ENCODE measurements around the gene ACTL7B.
"Not testable (repeated sequence)": the region's sequence is repeated elsewhere in the genome, so short reads cannot be mapped to it uniquely, and the experiment has no call there.

Gene ACTL7B

DNA sequence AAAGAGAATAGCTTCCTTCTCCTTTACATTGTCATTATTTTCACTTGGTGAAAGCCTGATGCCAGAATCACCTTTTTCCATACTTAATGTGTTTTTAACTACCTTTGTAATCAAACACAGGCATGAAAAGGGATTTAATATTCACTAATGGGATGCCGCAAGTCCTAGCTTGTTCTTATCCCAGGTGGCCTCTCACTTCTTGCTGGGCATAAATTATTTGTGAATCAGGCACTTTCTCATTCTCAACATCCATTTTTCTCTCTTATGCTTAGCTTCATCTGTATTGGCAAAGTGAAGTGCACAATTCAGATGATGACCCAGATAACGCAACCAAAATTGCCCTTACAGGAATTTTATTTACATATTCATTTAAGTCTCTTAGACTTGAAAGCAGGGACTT, 10.9 kb downstream of the ACTL7B start:
- DNase-seq (ENCODE audit: low read depth in 2 of 2): no peak

DNA sequence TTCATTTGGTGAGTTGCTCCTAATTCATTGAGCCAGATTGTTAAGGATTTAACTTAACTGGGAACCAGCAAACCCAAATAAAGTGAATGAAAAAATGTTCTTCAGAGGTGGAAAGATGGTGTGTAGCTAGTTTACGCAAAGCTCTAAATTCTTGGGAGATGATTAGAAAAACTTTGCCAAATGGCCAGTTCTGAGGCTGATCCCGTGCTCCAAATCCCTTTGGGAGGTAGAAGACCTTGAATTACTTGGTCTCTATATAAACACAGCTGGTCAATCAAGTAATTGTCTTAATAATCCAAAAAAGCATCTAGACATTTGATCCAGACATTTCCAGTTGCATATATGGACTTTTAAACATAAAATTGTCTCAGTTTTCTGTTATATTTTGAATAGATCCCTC, 11.4 kb downstream of the ACTL7B start:
- no peak for DNase-seq (ENCODE audit: low read depth in 2 of 2)

GRCh38 chr9:108842610-108843295, 13.0 kb downstream of the ACTL7B start:
- DNase-seq (ENCODE audit: low read depth in 2 of 2): no peak

DNA sequence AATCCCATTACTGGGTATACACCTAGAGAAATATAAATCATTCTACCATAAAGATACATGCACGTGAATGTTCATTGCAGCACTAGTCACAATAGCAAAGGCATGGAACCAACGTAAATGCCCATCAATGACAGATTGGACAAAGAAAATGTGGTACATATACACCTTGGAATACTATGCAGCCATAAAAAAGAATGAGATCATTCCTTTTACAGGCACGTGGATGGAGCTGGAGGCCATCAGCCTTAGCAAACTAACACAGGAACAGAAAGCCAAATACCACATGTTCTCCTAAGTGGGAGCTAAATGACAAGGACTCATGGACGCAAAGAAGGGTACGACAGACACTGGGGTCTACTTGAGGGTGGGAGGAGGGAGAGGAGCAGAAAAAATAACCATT, 16.2 kb downstream of the ACTL7B start:
- DNase-seq (ENCODE audit: low read depth in 2 of 2): not testable (repeated sequence)

DNA sequence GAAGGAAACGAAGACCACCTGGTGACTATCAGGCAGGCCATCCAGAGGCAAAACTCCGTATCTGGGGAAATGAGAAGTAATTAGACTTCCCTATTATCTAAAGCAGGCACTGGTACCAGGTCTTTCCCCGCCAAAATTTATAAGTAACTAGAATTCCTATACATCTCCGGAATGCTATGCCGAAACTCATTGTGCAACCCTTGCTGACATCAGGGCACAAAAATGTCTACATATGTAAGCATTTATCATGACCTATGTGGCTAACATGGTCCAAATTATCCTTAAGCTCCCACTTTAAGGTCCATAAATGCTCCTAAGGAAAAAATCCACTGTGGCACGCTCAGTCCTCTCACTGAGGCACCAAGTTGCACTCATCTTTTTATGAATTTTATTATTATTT, 17.8 kb downstream of the ACTL7B start:
- DNase-seq (ENCODE audit: low read depth in 2 of 2): no peak

GRCh38 chr9:108837530-108837929, 18.3 kb downstream of the ACTL7B start:
- DNase-seq (ENCODE audit: low read depth in 2 of 2): no peak

- no peak for DNase-seq (ENCODE audit: low read depth in 2 of 2)
These were observed 19.0 kb downstream of the ACTL7B start for GRCh38 chr9:108836781-108837180.

DNA sequence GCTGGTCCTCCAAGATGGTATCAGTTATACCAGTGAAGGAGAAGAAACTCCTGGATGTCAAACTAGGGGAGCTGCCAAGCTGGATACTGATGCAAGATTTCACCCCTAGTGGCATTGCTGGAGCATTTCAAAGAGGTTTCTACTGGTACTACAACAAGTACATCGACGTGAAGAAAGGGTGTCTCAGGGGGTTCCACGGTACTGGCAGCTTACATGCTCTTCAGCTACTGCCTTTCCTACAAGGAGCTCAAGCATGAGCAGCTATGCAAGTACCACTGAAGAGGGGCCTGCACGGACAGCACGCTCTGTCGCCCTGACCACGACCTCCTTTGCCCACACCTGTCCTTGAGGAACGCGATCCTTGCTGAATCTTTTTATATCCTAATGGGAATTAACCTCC, 19.5 kb downstream of the ACTL7B start:
- DNase-seq (ENCODE audit: low read depth in 2 of 2): no peak

DNA sequence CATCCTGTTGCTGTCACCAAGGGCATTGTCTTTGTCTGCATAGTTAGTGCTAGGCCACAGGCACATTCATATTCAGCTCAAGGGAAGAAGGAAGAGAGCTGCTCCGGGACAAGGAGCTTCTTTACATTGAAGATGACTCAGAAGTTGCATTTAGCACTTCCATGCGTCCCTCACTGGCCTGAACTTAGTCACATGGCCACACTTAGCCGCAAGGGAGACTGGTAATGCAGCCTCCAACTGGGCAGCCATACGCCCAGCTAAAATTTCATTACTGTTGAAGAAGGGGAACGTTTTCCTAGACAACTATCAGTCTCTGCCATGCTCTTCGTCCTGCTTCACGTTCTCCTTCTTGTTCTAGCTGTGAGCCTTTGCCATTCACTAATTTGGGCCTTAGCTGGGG, 20.0 kb downstream of the ACTL7B start:
- DNase-seq (ENCODE audit: low read depth in 2 of 2): no peak

DNA sequence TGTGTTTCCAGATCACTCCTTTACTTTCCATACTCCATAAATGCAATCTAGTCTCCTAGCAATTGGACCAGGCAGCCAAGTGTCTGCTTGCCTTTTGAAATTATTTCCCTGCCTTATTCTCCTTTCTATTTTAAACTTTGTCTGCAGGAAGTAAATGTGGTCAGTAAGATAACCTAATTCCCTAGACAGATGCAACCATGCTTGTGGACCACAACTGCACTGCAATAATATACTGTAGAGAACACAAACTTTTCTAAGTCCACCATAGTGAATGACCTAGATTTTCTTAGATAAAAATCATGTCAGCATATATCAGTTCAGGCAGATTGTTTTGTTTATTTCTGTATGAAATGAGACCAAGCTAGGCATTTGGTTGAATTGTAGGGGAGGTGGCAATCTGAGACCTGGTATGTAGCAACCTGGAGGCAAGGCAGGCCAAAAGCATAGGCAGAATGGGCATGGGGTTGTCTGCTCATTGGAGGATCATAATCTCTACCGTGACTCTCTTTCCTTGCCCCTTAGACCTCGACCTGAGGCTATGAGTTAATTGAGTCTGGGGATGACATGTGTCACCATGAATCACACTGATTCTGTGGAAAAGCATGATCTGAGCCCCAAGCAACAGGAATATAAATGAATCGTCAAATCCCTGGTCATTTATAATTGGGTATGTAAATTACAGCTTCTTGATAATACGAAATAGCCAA, 20.7 kb downstream of the ACTL7B start:
- DNase-seq (ENCODE audit: low read depth in 2 of 2): no peak

- no peak for DNase-seq (ENCODE audit: low read depth in 2 of 2)
These were observed 23.6 kb downstream of the ACTL7B start for GRCh38 chr9:108832179-108832500.

- DNase-seq (ENCODE audit: low read depth in 2 of 2): no peak
These were observed 24.1 kb downstream of the ACTL7B start for GRCh38 chr9:108831496-108832178.

GRCh38 chr9:108830272-108830671, 25.5 kb downstream of the ACTL7B start:
- DNase-seq (ENCODE audit: low read depth in 2 of 2): no peak

- DNase-seq (ENCODE audit: low read depth in 2 of 2): no peak
These were observed 32.0 kb downstream of the ACTL7B start for GRCh38 chr9:108823829-108824228.

- DNase-seq (ENCODE audit: low read depth in 2 of 2): no peak
These were observed 39.7 kb downstream of the ACTL7B start for GRCh38 chr9:108816037-108816436.

GRCh38 chr9:108815156-108815555, 40.6 kb downstream of the ACTL7B start:
- DNase-seq (ENCODE audit: low read depth in 2 of 2): no peak

DNA sequence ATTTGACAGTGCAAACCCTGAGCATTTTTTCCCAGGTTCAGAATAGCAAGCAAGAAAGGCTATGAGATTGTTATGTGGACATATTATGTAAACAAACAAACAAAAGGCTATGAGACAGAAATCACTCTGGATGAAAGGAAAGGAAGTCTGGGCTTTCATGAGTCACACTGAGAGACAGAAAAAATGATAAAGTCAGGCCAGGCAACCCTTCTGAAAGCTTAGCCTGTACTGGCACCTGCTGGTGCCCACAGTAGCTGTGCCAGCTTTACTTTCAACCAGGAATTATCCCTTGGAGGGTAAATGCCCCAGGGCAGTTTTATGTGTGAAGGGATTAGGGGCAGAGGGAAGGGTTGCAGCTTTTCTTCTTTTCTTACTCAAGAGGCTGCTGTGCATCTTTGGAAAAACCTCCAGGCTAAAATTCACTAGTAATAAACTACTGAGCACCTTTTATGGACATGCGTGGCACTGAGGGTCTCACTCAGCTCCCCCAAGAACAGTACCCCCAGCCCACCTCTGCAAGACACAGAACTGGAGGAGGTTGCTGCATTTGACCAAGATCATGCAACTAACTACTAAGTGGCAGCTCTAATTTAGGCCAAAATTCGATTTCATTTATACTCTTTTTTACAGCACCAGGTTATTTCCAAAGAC, 41.7 kb downstream of the ACTL7B start:
- DNase-seq (ENCODE audit: low read depth in 2 of 2): no peak

GRCh38 chr9:108812396-108813025, 43.3 kb downstream of the ACTL7B start:
- no peak for DNase-seq (ENCODE audit: low read depth in 2 of 2)

- no peak for DNase-seq (ENCODE audit: low read depth in 2 of 2)
These were observed 43.8 kb downstream of the ACTL7B start for GRCh38 chr9:108811944-108812343.

DNA sequence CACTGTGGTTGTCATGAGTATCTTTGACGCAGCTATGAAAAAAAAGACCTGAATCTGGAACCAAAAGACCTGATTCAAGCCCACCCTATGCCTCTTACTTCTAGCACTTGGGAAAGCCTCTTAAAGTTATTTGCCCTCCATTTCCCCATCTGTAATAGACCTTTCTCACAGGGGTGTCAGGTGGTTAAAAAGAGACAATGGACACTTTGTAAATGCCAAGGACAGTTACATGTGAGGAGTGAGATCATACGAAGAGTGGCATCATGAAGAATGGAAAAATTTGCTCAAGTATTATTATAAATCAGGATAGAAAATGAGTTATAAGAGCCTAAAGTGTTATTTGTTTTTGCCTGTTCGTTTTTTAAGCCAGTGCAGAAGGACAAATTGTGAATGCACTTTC, 46.5 kb downstream of the ACTL7B start:
- DNase-seq (ENCODE audit: low read depth in 2 of 2): no peak

Data from stimulated activated CD4-positive, alpha-beta T cell treated with anti-CD3 and anti-CD28 coated beads, Interleukin-1b, Interleukin-23, amount 100 ng/mL, for 1 hour (primary cell).